WTC11 (cell line): ENCODE measurements around the gene DDX21. TPM values are rescaled to one million over a fixed set of nuclear protein-coding genes. Genes with fewer than 3 reads are reported as not detected.
"Not testable (repeated sequence)": the region's sequence is repeated elsewhere in the genome, so short reads cannot be mapped to it uniquely, and the experiment has no call there.

Experiments
- ATAC-seq: fragments of 200-7000 bp; cut with Tn5 transposase; 2 replicates; pipeline ENCODE4 v1.10.0; 2021; ENCODE audit warnings: mild to moderate bottlenecking, moderate library complexity
- CTCF ChIA-PET: fragments of 300-600 bp; sonication (Branson Sonifier 250); formaldehyde crosslinking; loops from one replicate; lab custom pipeline; 2021; ENCODE audit warnings: antibody characterized with exemption; lab: Charles Lee
- POLR2A ChIA-PET: fragments of 350-600 bp; sonication (Branson Sonifier 250); formaldehyde crosslinking; loops from one replicate; lab custom pipeline; 2021; ENCODE audit warnings: antibody characterized with exemption; lab: Charles Lee
- DNase-seq: peaks from one replicate; pipeline ENCODE4 v3.0.0; 2021; ENCODE audit warnings: low spot score
- H3K27ac Mint-ChIP-seq: 2 replicates; pipeline ENCODE4 v1.8.0; 2021; ENCODE audit warnings: mixed read lengths
- H3K27me3 Mint-ChIP-seq: 2 replicates; pipeline ENCODE4 v1.8.0; 2021; ENCODE audit warnings: low read depth, mild to moderate bottlenecking, moderate library complexity, mixed read lengths
- H3K36me3 Mint-ChIP-seq: 2 replicates; pipeline ENCODE4 v1.8.0; 2021; ENCODE audit warnings: mixed read lengths
- H3K4me1 Mint-ChIP-seq: 2 replicates; pipeline ENCODE4 v1.8.0; 2022; ENCODE audit warnings: mixed read lengths
- H3K4me3 Mint-ChIP-seq: 2 replicates; pipeline ENCODE4 v1.8.0; 2021; ENCODE audit warnings: mild to moderate bottlenecking, moderate library complexity, mixed read lengths
- H3K9me3 Mint-ChIP-seq: 2 replicates; pipeline ENCODE4 v1.8.0; 2021; ENCODE audit warnings: mixed read lengths
- CREB1 ChIP-seq: sonication (generic); formaldehyde crosslinking; IDR thresholded peaks from 2 replicates; pipeline ENCODE4 v1.8.0; 2023; ENCODE audit warnings: mild to moderate bottlenecking, missing genetic modification reagents
- ETV6 ChIP-seq: sonication (generic); formaldehyde crosslinking; IDR thresholded peaks from 2 replicates; pipeline ENCODE4 v1.8.1; 2022; ENCODE audit warnings: mild to moderate bottlenecking, missing genetic modification reagents
- KAT7 ChIP-seq: sonication (generic); formaldehyde crosslinking; IDR thresholded peaks from 2 replicates; pipeline ENCODE4 v1.8.1; 2023; ENCODE audit warnings: missing genetic modification reagents, mild to moderate bottlenecking, borderline replicate concordance
- NFYB ChIP-seq: sonication (generic); formaldehyde crosslinking; conservative IDR thresholded peaks from 2 replicates; pipeline ENCODE4 v1.8.0; 2022; ENCODE audit warnings: low read depth, missing genetic modification reagents
- NR2C2 ChIP-seq: sonication (generic); formaldehyde crosslinking; IDR thresholded peaks from 2 replicates; pipeline ENCODE4 v1.8.0; 2022; ENCODE audit warnings: mild to moderate bottlenecking, missing genetic modification reagents
- NR3C1 ChIP-seq: sonication (generic); formaldehyde crosslinking; conservative IDR thresholded peaks from 2 replicates; pipeline ENCODE4 v1.8.1; 2023; ENCODE audit warnings: low read depth, mild to moderate bottlenecking, missing genetic modification reagents
- SMAD4 ChIP-seq: sonication (generic); formaldehyde crosslinking; IDR thresholded peaks from 2 replicates; pipeline ENCODE4 v1.8.0; 2022; ENCODE audit warnings: mild to moderate bottlenecking, missing genetic modification reagents
- ZNF263 ChIP-seq: sonication (generic); formaldehyde crosslinking; IDR thresholded peaks from 2 replicates; pipeline ENCODE4 v1.8.1; 2022; ENCODE audit warnings: low read depth, mild to moderate bottlenecking, moderate library complexity, missing genetic modification reagents
- ZNF416 ChIP-seq: fragments of 250-450 bp; sonication (Bioruptor Pico); IDR thresholded peaks from 2 replicates; pipeline ENCODE4 v1.9.0; 2021; ENCODE audit warnings: mild to moderate bottlenecking, inconsistent platforms
- total RNA-seq: library from RNA; stranded (reverse); gene quantifications from 3 replicates; pipeline ENCODE4 v1.2.3, GENCODE V29; 2021
- TF ChIP-seq, protein P1 (sequence below): sonication (generic); formaldehyde crosslinking; IDR thresholded peaks from 2 replicates; pipeline ENCODE4 v1.8.0; 2022; ENCODE audit warnings: mild to moderate bottlenecking, missing genetic modification reagents
- TF ChIP-seq, protein P2 (sequence below): fragments of 250-450 bp; sonication (Bioruptor Pico); IDR thresholded peaks from 2 replicates; pipeline ENCODE4 v1.9.0; 2021; ENCODE audit warnings: mild to moderate bottlenecking
- TF ChIP-seq, protein P3 (sequence below): sonication (generic); formaldehyde crosslinking; IDR thresholded peaks from 2 replicates; pipeline ENCODE4 v1.8.0; 2022; ENCODE audit warnings: mild to moderate bottlenecking, missing genetic modification reagents
- TF ChIP-seq, protein P4 (sequence below): sonication (generic); formaldehyde crosslinking; conservative IDR thresholded peaks from 2 replicates; pipeline ENCODE4 v1.8.1; 2023; ENCODE audit warnings: mild to moderate bottlenecking, low read depth, missing genetic modification reagents, moderate library complexity
- TF ChIP-seq, protein P5 (sequence below): fragments of 200-600 bp; IDR thresholded peaks from 2 replicates; pipeline ENCODE4 v1.8.0; 2022; ENCODE audit warnings: antibody characterized with exemption
- TF ChIP-seq, protein P6 (sequence below): sonication (generic); formaldehyde crosslinking; IDR thresholded peaks from 2 replicates; pipeline ENCODE4 v1.8.1; 2023; ENCODE audit warnings: mild to moderate bottlenecking, moderate library complexity, missing genetic modification reagents

DDX21 gene
- total RNA-seq, 1 experiment from 2014 or later: 194 TPM

DNA sequence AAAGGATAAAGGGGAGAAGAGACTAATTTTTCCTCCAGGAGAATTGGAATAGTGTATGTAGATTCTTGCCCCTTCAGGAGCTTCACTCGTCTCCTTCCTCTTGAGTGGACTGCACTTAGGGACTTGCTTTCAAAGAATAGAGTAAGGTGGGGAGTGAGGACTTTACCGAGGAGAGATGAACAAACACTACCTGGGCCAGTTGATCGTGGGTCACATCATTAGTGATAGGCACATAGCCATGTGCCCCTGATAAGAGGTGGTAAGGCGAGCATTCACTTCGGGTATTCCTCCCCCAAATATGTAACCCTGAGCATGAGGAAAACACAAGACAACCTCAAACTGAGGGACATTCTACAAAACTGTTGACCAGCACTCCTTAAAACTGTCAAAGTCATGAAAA, 18.0 kb downstream of the DDX21 start:
- peaks cover 84% of the 10 kb centered on the region for H3K36me3 Mint-ChIP-seq
- CTCF ChIA-PET: no interaction called here
- TF ChIP-seq, protein P1, sequence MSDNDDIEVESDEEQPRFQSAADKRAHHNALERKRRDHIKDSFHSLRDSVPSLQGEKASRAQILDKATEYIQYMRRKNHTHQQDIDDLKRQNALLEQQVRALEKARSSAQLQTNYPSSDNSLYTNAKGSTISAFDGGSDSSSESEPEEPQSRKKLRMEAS (CRISPR knock-in tag): no peak
- TF ChIP-seq KAT7 (CRISPR knock-in tag): no peak
- no peak for TF ChIP-seq SMAD4 (CRISPR knock-in tag)
- no peak for TF ChIP-seq NR3C1 (CRISPR knock-in tag)
- TF ChIP-seq, protein P2, sequence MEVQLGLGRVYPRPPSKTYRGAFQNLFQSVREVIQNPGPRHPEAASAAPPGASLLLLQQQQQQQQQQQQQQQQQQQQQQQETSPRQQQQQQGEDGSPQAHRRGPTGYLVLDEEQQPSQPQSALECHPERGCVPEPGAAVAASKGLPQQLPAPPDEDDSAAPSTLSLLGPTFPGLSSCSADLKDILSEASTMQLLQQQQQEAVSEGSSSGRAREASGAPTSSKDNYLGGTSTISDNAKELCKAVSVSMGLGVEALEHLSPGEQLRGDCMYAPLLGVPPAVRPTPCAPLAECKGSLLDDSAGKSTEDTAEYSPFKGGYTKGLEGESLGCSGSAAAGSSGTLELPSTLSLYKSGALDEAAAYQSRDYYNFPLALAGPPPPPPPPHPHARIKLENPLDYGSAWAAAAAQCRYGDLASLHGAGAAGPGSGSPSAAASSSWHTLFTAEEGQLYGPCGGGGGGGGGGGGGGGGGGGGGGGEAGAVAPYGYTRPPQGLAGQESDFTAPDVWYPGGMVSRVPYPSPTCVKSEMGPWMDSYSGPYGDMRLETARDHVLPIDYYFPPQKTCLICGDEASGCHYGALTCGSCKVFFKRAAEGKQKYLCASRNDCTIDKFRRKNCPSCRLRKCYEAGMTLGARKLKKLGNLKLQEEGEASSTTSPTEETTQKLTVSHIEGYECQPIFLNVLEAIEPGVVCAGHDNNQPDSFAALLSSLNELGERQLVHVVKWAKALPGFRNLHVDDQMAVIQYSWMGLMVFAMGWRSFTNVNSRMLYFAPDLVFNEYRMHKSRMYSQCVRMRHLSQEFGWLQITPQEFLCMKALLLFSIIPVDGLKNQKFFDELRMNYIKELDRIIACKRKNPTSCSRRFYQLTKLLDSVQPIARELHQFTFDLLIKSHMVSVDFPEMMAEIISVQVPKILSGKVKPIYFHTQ: no peak
- TF ChIP-seq, protein P3, sequence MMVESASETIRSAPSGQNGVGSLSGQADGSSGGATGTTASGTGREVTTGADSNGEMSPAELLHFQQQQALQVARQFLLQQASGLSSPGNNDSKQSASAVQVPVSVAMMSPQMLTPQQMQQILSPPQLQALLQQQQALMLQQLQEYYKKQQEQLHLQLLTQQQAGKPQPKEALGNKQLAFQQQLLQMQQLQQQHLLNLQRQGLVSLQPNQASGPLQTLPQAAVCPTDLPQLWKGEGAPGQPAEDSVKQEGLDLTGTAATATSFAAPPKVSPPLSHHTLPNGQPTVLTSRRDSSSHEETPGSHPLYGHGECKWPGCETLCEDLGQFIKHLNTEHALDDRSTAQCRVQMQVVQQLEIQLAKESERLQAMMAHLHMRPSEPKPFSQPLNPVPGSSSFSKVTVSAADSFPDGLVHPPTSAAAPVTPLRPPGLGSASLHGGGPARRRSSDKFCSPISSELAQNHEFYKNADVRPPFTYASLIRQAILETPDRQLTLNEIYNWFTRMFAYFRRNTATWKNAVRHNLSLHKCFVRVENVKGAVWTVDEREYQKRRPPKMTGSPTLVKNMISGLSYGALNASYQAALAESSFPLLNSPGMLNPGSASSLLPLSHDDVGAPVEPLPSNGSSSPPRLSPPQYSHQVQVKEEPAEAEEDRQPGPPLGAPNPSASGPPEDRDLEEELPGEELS (CRISPR knock-in tag): no peak
- TF ChIP-seq, protein P4, sequence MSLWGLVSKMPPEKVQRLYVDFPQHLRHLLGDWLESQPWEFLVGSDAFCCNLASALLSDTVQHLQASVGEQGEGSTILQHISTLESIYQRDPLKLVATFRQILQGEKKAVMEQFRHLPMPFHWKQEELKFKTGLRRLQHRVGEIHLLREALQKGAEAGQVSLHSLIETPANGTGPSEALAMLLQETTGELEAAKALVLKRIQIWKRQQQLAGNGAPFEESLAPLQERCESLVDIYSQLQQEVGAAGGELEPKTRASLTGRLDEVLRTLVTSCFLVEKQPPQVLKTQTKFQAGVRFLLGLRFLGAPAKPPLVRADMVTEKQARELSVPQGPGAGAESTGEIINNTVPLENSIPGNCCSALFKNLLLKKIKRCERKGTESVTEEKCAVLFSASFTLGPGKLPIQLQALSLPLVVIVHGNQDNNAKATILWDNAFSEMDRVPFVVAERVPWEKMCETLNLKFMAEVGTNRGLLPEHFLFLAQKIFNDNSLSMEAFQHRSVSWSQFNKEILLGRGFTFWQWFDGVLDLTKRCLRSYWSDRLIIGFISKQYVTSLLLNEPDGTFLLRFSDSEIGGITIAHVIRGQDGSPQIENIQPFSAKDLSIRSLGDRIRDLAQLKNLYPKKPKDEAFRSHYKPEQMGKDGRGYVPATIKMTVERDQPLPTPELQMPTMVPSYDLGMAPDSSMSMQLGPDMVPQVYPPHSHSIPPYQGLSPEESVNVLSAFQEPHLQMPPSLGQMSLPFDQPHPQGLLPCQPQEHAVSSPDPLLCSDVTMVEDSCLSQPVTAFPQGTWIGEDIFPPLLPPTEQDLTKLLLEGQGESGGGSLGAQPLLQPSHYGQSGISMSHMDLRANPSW (CRISPR knock-in tag): no peak
- no peak for TF ChIP-seq ZNF263
- no peak for TF ChIP-seq CREB1 (CRISPR knock-in tag)
- no peak for TF ChIP-seq NR2C2 (CRISPR knock-in tag)
- TF ChIP-seq ZNF416 (CRISPR knock-in tag): no peak
- TF ChIP-seq, all 79 proteins: peak for 0
- ATAC-seq: no peak
- Mint-ChIP-seq H3K27ac (no peak overlapping the region), H3K4me3 (no peak overlapping the region), H3K27me3 (no peaks in the 10 kb centered on the region), H3K4me1 (no peaks in the 10 kb centered on the region), H3K9me3 (no peaks in the 10 kb centered on the region)
- DNase-seq: no peak
- POLR2A ChIA-PET: no interaction called here

DNA sequence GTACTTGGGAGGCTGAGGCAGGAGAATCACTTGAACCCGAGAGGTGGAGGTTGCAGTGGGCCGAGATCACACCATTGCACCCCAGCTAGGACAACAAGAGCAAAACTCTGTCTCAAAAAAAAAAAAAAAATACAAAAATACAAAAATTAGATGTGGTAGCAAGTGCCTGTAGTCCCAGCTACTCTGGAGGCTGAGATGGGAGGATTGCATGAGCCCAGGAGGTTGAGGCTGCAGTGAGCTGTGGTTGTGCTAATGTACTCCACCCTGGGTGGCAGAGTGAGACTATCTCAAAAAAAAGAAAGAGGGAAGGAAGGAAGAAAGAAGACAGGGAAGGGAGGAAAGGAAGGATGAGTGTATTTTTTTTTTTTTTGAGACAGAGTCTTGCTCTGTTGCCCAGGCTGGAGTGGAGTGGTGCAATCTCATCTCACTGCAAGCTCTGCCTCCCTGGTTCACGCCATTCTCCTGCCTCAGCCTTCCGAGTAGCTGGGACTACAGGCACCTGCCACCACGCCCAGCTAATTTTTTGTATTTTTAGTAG, 20.0 kb downstream of the DDX21 start:
- H3K9me3 Mint-ChIP-seq, H3K4me3 Mint-ChIP-seq, H3K27ac Mint-ChIP-seq, DNase-seq, ATAC-seq, H3K27me3 Mint-ChIP-seq, H3K4me1 Mint-ChIP-seq, POLR2A ChIA-PET: not testable (repeated sequence)
- peaks cover 85% of the 10 kb centered on the region for H3K36me3 Mint-ChIP-seq
- CTCF ChIA-PET: interaction anchor here (0.6 kb wide), 1 partner anchor 78 kb away, joined by 3 read pairs; no protein-coding TSS in a partner anchor

DNA sequence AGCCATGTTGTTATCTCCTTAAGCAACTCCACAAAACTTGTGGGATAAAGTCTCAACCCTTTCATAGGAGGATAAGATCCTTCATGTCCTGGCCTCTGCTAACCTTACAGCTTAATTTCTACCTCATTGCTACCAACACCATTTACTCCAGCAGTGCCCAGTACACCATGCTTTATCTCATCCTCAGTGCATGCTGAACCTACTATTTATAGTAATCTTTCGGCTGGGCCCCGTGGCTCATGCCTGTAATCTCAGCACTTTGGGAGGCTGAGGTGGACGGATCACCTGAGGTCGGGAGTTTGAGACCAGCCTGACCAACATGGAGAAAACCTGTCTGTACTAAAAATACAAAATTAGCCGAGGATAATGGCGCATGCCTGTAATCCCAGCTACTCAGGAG, 23.8 kb downstream of the DDX21 start:
- POLR2A ChIA-PET, H3K4me3 Mint-ChIP-seq, H3K9me3 Mint-ChIP-seq, ATAC-seq, DNase-seq, CTCF ChIA-PET, H3K27me3 Mint-ChIP-seq, H3K4me1 Mint-ChIP-seq: not testable (repeated sequence)
- Mint-ChIP-seq H3K36me3 (peaks cover 80% of the 10 kb centered on the region), H3K27ac (peak overlapping the region; percentile 1; the same call in 1 of the 2 replicates)

DNA sequence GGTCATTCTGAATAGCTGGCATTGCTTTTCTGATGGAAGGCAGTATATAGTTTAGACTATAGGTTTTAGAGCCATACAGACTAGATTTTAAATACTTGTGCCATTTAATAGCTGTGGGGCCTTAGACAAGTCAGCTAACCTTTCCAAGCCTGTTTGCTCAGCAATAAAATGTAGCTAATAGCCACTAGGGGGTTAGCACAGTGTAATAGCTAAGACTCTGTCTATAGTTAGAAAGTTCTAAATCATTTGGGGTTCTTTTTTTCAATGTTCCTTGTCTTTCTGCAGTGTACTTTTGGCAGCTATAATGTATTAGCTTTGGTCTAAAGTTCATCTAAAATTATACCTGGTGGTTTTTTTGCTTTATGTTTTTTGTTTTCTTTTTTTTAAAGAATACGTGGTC, 25.1 kb downstream of the DDX21 start:
- no peaks in the 10 kb centered on the region for H3K4me1 Mint-ChIP-seq
- peak; percentile 61 for ATAC-seq
- TF ChIP-seq, protein P5, sequence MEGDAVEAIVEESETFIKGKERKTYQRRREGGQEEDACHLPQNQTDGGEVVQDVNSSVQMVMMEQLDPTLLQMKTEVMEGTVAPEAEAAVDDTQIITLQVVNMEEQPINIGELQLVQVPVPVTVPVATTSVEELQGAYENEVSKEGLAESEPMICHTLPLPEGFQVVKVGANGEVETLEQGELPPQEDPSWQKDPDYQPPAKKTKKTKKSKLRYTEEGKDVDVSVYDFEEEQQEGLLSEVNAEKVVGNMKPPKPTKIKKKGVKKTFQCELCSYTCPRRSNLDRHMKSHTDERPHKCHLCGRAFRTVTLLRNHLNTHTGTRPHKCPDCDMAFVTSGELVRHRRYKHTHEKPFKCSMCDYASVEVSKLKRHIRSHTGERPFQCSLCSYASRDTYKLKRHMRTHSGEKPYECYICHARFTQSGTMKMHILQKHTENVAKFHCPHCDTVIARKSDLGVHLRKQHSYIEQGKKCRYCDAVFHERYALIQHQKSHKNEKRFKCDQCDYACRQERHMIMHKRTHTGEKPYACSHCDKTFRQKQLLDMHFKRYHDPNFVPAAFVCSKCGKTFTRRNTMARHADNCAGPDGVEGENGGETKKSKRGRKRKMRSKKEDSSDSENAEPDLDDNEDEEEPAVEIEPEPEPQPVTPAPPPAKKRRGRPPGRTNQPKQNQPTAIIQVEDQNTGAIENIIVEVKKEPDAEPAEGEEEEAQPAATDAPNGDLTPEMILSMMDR: no peak
- TF ChIP-seq ETV6 (CRISPR knock-in tag) (no peak), NFYB (CRISPR knock-in tag) (no peak)
- TF ChIP-seq, protein P6, sequence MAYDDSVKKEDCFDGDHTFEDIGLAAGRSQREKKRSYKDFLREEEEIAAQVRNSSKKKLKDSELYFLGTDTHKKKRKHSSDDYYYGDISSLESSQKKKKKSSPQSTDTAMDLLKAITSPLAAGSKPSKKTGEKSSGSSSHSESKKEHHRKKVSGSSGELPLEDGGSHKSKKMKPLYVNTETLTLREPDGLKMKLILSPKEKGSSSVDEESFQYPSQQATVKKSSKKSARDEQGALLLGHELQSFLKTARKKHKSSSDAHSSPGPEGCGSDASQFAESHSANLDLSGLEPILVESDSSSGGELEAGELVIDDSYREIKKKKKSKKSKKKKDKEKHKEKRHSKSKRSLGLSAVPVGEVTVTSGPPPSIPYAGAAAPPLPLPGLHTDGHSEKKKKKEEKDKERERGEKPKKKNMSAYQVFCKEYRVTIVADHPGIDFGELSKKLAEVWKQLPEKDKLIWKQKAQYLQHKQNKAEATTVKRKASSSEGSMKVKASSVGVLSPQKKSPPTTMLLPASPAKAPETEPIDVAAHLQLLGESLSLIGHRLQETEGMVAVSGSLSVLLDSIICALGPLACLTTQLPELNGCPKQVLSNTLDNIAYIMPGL (CRISPR knock-in tag): no peak
- TF ChIP-seq, protein P1 (CRISPR knock-in tag): no peak
- TF ChIP-seq, all 79 proteins: peak for 0
- no peaks in the 10 kb centered on the region for H3K27me3 Mint-ChIP-seq
- ChIA-PET POLR2A (no interaction called here), CTCF (interaction anchor here (0.9 to 1.0 kb wide), 3 partner anchors 13 to 113 kb away, joined by 3 to 5 read pairs (median 4); partner anchors contain the start of gene DDX21)
- DNase-seq: no peak
- H3K4me3 Mint-ChIP-seq: no peak overlapping the region
- H3K27ac Mint-ChIP-seq: no peak overlapping the region
- H3K36me3 Mint-ChIP-seq: peaks cover 76% of the 10 kb centered on the region
- no peaks in the 10 kb centered on the region for H3K9me3 Mint-ChIP-seq
